Activated CD4-positive, alpha-beta T cell treated with anti-CD3 and anti-CD28 coated beads for 36 hours (primary cell): ENCODE data around the gene SCNN1G. TPM values are rescaled to one million over a fixed set of nuclear protein-coding genes. Genes with fewer than 3 reads are reported as not detected.

Experiments
- ATAC-seq: fragments of 200-7000 bp; cut with Tn5 transposase; one replicate; pipeline ENCODE4 v1.10.0; 2021; ENCODE audit warnings: mild to moderate bottlenecking, moderate library complexity
- CTCF ChIA-PET: fragments of 350-600 bp; sonication (Branson Sonifier 250); formaldehyde crosslinking; loops from one replicate; lab custom pipeline; 2021; ENCODE audit warnings: antibody characterized with exemption; lab: Charles Lee
- POLR2A ChIA-PET: fragments of 350-600 bp; sonication (Branson Sonifier 250); formaldehyde crosslinking; loops from one replicate; lab custom pipeline; 2021; ENCODE audit warnings: antibody characterized with exemption, inconsistent platforms; lab: Charles Lee
- DNase-seq: peaks from one replicate; pipeline ENCODE4 v3.0.0-alpha.2; 2020
- H3K27ac Mint-ChIP-seq: one replicate; pipeline ENCODE4 v1.8.0; 2021; ENCODE audit warnings: mixed read lengths
- H3K27me3 Mint-ChIP-seq: one replicate; pipeline ENCODE4 v1.8.0; 2021; ENCODE audit warnings: mixed read lengths
- H3K36me3 Mint-ChIP-seq: one replicate; pipeline ENCODE4 v1.8.0; 2021; ENCODE audit warnings: low read depth, mixed read lengths
- H3K4me1 Mint-ChIP-seq: one replicate; pipeline ENCODE4 v1.8.0; 2021; ENCODE audit warnings: mixed read lengths
- H3K4me3 Mint-ChIP-seq: one replicate; pipeline ENCODE4 v1.8.0; 2021; ENCODE audit warnings: mild to moderate bottlenecking, moderate library complexity, mixed read lengths
- H3K9me3 Mint-ChIP-seq: one replicate; pipeline ENCODE4 v1.8.0; 2021; ENCODE audit warnings: low read depth, mixed read lengths
- intact Hi-C, 2 experiments: fragments of 100-400 bp; cut with DNase I in 1 of 2; cut with micrococcal nuclease in 1 of 2; formaldehyde crosslinking; loops; one replicate each; pipeline versions ENCODE4 v1.14.2 to v1.15.1; 2022 to 2024; cut with DNase I, micrococcal nuclease
- total RNA-seq, 2 experiments: library from RNA; stranded (reverse); gene quantifications; one replicate each; pipeline ENCODE4 v1.2.3, GENCODE V29; 2021

The SCNN1G gene
- total RNA-seq, 2 experiments from 2014 or later: not detected

DNA sequence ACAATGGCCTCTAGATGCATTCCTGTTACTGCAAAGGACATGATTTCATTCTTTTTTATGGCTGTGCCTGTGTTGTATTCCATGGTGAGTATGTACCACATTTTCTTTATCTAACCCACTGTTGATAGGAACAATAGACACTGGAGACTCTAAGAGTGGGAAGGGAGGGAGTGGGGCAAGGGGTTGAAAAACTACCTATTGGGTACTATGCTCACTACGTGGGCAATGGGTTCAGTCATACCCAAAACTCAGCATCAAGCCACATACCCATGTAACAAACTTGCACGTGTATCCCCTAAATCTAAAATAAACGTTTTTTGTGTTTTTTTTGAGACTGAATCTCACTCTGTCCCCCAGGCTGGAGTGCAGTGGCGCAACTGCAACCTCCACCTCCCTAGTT, 72.5 kb downstream of the SCNN1G start:
- intact Hi-C loops: no loop called here
- ATAC-seq (peak; percentile 21), DNase-seq (peak; percentile 11)
- Mint-ChIP-seq H3K4me3 (no peak overlapping the region), H3K4me1 (no peaks in the 10 kb centered on the region), H3K36me3 (no peaks in the 10 kb centered on the region), H3K27ac (no peak overlapping the region), H3K27me3 (peaks cover 5% of the 10 kb centered on the region), H3K9me3 (no peaks in the 10 kb centered on the region)
- CTCF ChIA-PET: no interaction called here
- POLR2A ChIA-PET: no interaction called here

GRCh38 chr16:23256440-23256839, 73.9 kb downstream of the SCNN1G start:
- CTCF ChIA-PET: interaction anchor here (0.6 kb wide), 1 partner anchor 91 kb away, joined by 3 read pairs; no protein-coding TSS in a partner anchor
- ATAC-seq (no peak), DNase-seq (no peak)
- intact Hi-C loops: no loop called here
- Mint-ChIP-seq H3K4me1 (no peaks in the 10 kb centered on the region), H3K27ac (no peak overlapping the region), H3K36me3 (no peaks in the 10 kb centered on the region), H3K9me3 (no peaks in the 10 kb centered on the region), H3K27me3 (peaks cover 5% of the 10 kb centered on the region), H3K4me3 (no peak overlapping the region)
- POLR2A ChIA-PET: no interaction called here

GRCh38 chr16:23257682-23258081, 75.1 kb downstream of the SCNN1G start:
- no peaks in the 10 kb centered on the region for H3K9me3 Mint-ChIP-seq
- DNase-seq (no peak), ATAC-seq (no peak)
- H3K27ac Mint-ChIP-seq: no peak overlapping the region
- no peak overlapping the region for H3K4me3 Mint-ChIP-seq
- intact Hi-C loops: no loop called here
- CTCF ChIA-PET: no interaction called here
- H3K27me3 Mint-ChIP-seq: peaks cover 3% of the 10 kb centered on the region
- H3K4me1 Mint-ChIP-seq: no peaks in the 10 kb centered on the region
- H3K36me3 Mint-ChIP-seq: no peaks in the 10 kb centered on the region
- POLR2A ChIA-PET: no interaction called here

DNA sequence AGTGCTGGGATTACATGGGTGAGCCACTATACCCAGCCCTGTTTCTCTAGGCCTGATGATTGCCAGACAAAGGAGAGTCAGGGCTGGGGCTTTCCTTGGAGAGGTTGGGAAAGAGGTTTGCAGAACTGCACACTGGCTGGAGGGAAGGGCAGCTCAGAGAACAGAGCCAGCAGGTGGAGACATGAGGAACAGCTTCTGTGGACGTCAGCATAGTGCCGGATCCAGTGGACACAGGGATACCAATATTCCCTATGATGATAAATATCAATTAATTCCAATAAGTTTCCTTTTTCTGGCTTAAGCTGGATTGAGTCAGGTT, 76.3 kb downstream of the SCNN1G start:
- ChIA-PET CTCF (no interaction called here), POLR2A (interaction anchor here (0.6 kb wide), 1 partner anchor 184 kb away, joined by 6 read pairs; no protein-coding TSS in a partner anchor)
- Mint-ChIP-seq H3K36me3 (no peaks in the 10 kb centered on the region), H3K27ac (no peak overlapping the region), H3K9me3 (no peaks in the 10 kb centered on the region), H3K27me3 (peaks cover 7% of the 10 kb centered on the region), H3K4me1 (no peaks in the 10 kb centered on the region), H3K4me3 (no peak overlapping the region)
- DNase-seq: no peak
- intact Hi-C loops: no loop called here
- ATAC-seq: no peak

Other genes with a start within 250 kb of the SCNN1G start
- 1 to 10 TPM; 5.3 to 5.9 TPM for gene USP31, start 33.3 kb upstream of the SCNN1G start, total RNA-seq
- gene SCNN1B, start 119.6 kb downstream of the SCNN1G start, total RNA-seq: not detected